ENCODE data around the gene SCO2. TPM values are rescaled to one million over a fixed set of nuclear protein-coding genes. Genes with fewer than 3 reads are reported as not detected.

Gene SCO2
- total and polyA plus RNA-seq, 9 of the 15 experiments (the other 6 are each of a cell fraction or from before 2014, with no cell fraction given) = 0.34 to 4.0 (median 1.1) TPM; not detected in 3

- TF ChIP-seq KLF13 (tag; IDR thresholded peaks at IDR 0.05; ENCODE audit: borderline replicate concordance, low read depth) = no peak
- TF ChIP-seq RCOR1 (IDR thresholded peaks at IDR 0.05; ENCODE audit: borderline replicate concordance in 1 of 2, low read depth in 2 of 2, low read length in 2 of 2) = 0 out of 4 replicates have a peak, but pooled peaks of 1 of the 2 experiments have one; percentile 11
- TF ChIP-seq CTCFL (IDR thresholded peaks at IDR 0.05; ENCODE audit: borderline replicate concordance, insufficient read depth, low read depth, low read length, poor library complexity, severe bottlenecking) = peak; percentile 28
- TF ChIP-seq KAT7 (CRISPR knock-in tag; IDR thresholded peaks at IDR 0.05; ENCODE audit: borderline replicate concordance) = 0 out of 2 replicates have a peak, but pooled peaks have one; percentile 25
- TF ChIP-seq HNRNPLL (IDR thresholded peaks at IDR 0.05; ENCODE audit: low read depth, low read length, poor library complexity, severe bottlenecking) = peak; percentile 8
- TF ChIP-seq MAX (CRISPR knock-in tag; IDR thresholded peaks at IDR 0.05) = peak; percentile 85
- 0 out of 2 replicates have a peak, but pooled peaks have one; percentile 22 for TF ChIP-seq ZNF511 (CRISPR knock-in tag; IDR thresholded peaks at IDR 0.05)
- TF ChIP-seq MTA3 (IDR thresholded peaks at IDR 0.05; ENCODE audit: borderline replicate concordance) = peak; percentile 83; the same call in 1 of the 2 replicates
- peak; percentile 88 for TF ChIP-seq POLR2A (conservative IDR thresholded peaks at IDR 0.05)
- peak in 1 of 2 experiments; percentile 43; a peak in 1 of 4 replicates for TF ChIP-seq UBTF (IDR thresholded peaks at IDR 0.05; ENCODE audit: borderline replicate concordance in 1 of 2, low read depth in 2 of 2, low read length in 2 of 2)
- TF ChIP-seq ZFP1 (CRISPR knock-in tag; IDR thresholded peaks at IDR 0.05) = no peak
- peak; percentile 99 for TF ChIP-seq NRF1 (conservative IDR thresholded peaks at IDR 0.05 in 1 of 2, IDR thresholded peaks at IDR 0.05 in 1 of 2)
- peak; percentile 32; the same call in 1 of the 2 replicates for TF ChIP-seq ETS1 (conservative IDR thresholded peaks at IDR 0.05; ENCODE audit: control insufficient read depth, low read depth, low read length)
- no peak for TF ChIP-seq DEAF1 (CRISPR knock-in tag; IDR thresholded peaks at IDR 0.05)
- TF ChIP-seq ZNF143 (CRISPR knock-in tag; IDR thresholded peaks at IDR 0.05) = peak; percentile 71
- peak; percentile 46 for TF ChIP-seq POLR2AphosphoS5 (IDR thresholded peaks at IDR 0.05; ENCODE audit: control insufficient read depth, insufficient read depth, low read depth, low read length)
- TF ChIP-seq HMGN3 (IDR thresholded peaks at IDR 0.05; ENCODE audit: borderline replicate concordance, extremely low read depth, insufficient read length, low read depth, low read length) = peak; percentile 15
Observed at GRCh38 chr22:50525104-50525857, at the start of gene SCO2 (continued).
